HG03520 (cell line): Measurements from ENCODE around the gene BPIFB6.
"Not testable (repeated sequence)": the region's sequence is repeated elsewhere in the genome, so short reads cannot be mapped to it uniquely, and the experiment has no call there.

Experiments used
- ATAC-seq: cut with Tn5 transposase; IDR thresholded peaks from one replicate; pipeline ENCODE4 v1.9.1; 2021; ENCODE audit warnings: mild to moderate bottlenecking, moderate library complexity; ENCODE audit not compliant: unreplicated experiment

The BPIFB6 gene

GRCh38 chr20:33027769-33028751 is 3.4 kb upstream of the BPIFB6 start:
- ATAC-seq = no peak

DNA sequence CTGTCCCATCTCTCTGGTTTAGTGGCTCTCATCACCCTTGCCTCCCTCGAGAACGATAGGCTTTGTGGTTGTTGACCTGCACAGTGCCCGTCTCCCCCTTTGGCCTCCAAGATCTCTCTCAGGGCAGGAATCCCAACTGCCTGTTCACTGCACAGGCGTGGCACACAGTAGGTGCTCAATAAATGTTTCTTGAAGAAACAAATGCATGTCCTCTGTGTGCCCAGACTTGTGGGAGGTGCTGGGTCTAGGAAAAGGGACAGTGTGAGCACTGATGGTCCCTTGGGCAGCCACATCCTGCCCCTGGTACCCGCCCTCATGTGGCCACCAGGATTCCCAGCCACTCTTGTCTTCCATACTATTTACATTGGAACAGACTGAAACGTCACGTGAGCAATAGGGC is 2.6 kb upstream of the BPIFB6 start:
- no peak for ATAC-seq

GRCh38 chr20:33030076-33030475 is 1.4 kb upstream of the BPIFB6 start:
- ATAC-seq = no peak

GRCh38 chr20:33030569-33030968 is 879 bp upstream of the BPIFB6 start:
- ATAC-seq = no peak

DNA sequence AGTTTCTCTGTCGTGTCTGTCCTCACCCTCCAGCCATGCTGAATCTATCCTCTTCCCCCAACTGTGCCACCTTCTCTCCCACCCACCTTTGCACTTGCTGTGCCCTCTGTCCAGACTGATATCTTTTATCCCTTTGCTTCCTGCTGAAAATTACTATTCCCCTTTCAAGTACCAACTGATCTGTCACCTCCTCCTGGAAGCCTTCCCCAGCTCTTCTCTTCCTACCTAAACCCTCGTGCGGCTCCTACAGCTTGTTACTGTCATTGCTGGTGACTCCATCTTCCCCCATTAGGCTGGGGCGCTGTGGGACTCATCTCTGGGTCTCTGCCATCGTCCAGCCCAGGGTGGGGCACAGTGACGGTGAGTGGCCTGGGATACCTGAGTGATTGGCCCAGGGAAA is 1.1 kb downstream of the BPIFB6 start:
- no peak for ATAC-seq

- ATAC-seq = no peak
These were observed 1.9 kb downstream of the BPIFB6 start for GRCh38 chr20:33033381-33033780.

- no peak for ATAC-seq
These were observed 2.7 kb downstream of the BPIFB6 start for GRCh38 chr20:33034115-33034514.

DNA sequence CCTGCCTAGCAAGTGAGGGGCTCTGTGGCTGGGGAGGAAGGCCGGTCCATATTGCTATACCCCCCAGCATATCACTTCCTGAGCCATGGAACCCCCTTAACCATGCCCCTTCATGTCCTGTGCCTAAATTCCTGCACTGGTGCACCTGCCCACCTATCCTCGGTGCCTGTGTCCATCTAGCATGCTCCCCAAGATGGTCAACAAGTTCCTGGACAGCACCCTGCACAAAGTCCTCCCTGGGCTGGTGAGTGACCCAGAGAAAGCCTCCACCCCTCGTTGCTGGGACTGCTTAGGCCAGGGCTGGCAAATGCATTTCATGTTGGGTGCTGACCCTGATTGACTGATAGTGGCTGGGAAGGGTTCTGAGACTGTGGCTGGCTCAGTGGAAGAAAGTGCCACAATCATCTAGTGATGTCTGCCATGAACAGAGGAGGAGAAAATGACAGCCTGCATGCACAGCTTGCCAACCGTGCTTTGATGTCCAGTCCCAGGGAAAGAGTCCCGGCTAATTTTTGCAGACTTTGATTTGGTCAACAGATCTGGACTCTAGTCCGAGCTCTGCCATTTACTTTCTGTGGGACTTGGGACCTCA is 3.5 kb downstream of the BPIFB6 start:
- ATAC-seq = no peak

DNA sequence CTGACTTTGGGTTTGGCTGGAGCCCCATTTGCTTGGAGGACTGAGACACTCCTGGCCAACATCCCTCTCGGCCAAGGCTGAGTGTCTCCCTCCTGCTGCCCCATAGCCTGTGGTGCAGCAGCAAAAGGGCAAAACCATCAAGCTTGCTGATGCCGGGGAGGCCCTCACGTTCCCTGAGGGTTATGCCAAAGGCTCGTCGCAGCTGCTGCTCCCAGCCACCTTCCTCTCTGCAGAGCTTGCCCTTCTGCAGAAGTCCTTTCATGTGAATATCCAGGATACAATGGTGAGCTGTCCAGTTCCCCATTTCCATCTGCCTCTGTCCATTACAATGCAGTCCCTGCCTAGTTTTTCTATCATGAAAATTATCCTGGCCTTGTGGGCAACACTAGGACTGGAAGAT is 6.0 kb downstream of the BPIFB6 start:
- no peak for ATAC-seq

GRCh38 chr20:33038243-33038642 is 6.8 kb downstream of the BPIFB6 start:
- no peak for ATAC-seq

DNA sequence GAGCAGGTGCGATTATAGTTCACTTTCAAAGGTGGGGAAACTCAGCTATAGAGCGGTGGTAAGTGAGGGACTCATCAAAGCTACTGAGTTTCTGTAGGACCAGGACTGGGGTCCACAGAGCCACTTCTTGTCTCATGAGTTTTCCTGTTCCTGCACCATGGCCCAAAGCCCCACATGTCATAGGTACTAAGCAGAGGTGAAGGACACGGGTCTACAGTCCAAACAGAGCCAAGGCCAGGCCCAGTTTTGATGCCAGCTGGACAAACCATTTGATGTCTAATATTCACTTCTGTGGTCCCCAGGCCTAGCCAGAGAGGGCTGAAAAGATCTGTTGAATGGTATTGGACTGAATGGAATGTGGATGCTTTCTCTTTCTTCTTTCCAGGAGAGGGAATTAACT is 11.0 kb downstream of the BPIFB6 start:
- no peak for ATAC-seq

DNA sequence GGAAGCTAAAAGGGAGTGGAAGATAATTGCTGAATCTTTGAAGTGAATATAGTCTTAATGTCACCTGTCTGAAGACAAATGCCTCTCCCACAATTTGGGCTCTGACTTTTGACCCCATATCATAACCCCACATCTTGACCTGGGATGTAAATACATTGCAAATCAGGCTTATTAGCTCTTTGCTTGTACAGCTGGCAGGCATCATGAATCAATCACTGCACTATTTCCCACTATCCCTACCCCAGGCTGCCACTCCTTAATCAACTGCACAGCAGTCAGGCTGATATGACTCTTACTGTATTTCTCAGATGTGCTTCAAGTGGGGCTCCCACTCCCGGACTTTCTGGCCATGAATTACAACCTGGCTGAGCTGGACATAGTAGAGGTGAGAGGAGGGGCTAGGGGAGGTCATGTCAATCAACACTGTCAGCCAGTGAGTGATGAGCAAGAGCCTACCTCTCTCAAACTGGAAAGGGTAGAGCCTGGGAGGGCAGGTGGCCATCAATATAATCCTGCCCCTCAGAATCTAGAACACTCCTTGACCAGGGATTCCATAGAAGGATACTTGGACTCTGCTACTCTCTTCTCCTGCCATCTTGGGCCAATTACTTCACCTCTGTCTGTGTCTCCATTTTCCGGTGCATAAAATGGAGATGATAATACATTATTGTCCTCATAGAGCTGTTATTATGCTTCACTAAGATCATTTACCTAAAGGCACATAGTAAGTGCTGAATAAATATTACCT is 11.7 kb downstream of the BPIFB6 start:
- no peak for ATAC-seq

DNA sequence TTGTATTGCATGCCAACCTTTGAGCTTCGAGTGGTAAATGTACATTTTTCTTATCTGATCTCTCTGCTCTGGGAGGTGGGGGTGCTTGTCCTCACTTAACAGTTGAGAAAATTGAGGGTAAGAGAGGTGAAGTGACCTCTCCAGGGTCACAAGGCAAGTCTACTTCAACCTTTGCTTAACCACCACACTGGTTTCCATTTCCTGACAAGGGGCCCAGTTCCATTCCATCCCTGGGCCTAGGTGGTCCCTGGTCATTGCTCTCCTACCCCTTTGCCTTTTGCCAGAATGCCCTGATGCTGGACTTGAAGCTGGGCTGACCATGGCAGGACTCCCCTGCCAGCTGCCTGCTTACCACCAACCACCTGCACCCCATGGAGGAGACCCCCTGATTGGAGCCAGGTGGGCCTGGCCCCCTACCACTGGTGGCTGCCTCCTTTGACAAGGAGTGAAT is 12.3 kb downstream of the BPIFB6 start:
- ATAC-seq = no peak

DNA sequence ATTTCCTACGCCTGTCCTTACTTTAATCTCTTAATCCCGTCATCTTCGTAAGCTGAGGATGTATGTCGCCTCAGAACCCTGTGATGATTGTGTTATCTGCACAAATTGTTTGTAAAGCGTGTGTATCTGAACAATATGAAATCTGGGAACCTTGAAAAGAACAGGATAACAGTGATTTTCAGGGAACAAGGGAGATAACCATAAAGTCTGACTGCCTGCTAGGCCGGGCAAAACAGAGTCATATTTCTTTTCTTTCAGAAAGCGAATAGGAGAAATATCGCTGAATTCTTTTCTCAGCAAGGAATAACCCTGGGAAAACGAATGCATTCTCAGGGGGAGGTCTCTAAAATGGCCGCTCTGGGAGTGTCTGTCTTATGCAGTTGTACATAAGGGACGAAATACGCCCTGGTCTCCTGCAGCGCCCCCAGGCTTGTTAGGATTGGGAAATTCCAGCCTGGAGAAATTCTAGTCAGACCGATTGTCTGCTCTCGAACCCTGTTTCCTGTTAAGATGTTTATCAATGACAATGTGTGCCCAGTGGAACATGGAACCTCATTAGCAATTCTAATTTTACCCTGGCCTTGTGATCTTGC is 13.8 kb downstream of the BPIFB6 start:
- not testable (repeated sequence) for ATAC-seq

DNA sequence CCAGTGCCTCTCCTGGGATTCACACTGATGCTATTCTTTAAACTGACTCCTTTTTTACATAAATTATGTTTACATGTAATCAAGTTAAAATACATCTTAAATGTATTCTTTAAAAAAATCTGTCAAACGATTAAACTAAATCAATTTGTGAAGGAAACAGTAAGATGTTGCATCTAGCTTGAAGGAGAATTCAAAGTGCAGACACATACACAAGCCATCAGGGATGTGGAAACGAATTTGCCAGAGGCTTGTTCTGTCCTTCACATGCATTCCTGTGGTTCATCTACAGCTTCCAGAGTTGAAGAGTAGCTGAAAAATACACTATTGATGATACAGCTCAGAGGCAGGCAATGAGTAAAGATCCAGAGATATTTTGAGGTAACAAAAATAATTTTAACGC is 15.0 kb downstream of the BPIFB6 start:
- no peak for ATAC-seq

DNA sequence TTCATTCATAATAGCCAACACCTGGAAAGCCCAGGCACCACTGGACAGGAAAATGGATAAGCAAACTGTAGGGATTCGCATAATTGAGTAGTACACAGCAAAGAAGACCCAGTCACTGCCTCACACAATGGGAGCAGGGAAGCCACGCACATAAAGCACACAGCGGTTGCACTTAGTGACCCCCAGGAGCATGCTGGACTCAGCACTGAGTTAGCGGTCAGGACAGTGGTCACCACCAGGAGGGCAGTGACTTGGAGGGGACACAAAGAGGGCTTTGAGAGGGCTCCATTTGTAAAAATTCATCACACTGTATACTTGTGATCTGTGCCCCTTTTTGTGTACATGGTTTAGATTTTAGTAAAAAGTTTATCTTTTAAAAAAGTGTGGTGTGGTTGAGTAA is 19.9 kb downstream of the BPIFB6 start:
- ATAC-seq = no peak

DNA sequence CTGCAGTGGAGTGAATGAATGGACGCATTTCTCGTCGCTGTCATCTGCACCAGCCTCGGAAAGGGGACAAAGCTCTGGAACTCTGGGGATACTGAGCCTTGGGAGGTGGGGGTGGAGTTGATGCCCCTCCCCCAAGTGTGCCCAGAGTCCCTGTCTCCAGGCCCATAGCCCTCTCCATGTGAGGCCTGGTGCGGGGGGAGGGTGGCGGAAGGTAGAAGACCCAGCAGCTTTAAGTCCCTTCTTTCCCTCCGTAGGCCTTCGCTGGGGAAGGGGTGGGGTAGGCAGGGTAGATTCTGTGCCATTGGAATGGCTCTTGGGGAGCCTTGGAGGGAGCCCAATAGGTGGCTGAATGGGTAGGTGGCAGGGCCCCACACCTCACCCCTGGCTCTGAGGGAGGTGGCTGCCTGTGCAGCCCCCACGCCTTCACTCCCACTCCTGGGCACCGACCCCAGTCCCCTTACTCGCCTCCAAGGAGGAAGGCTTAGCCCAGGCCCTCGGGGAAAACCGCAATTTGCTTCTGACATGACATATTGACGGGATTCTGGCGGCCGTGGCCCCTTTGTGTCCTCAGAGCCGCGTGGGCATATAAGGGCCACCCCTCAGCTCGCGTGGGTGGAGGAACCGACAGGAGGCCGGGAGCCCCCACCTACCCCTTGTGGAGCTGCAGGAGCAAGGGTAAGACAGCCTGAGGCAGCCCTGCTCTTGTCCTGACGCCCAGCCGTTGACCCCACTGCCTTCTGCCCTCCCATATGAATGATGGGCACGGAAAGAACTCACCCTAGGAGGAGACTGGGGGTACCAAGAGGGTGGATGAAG is 22.1 kb downstream of the BPIFB6 start, which contains the start of gene BPIFB3:
BPIFB3 (plus strand) TSS at position 613 of the 816 bp plus-strand sequence. CDS start 1,533 bp downstream, outside the sequence.
- no peak for ATAC-seq

DNA sequence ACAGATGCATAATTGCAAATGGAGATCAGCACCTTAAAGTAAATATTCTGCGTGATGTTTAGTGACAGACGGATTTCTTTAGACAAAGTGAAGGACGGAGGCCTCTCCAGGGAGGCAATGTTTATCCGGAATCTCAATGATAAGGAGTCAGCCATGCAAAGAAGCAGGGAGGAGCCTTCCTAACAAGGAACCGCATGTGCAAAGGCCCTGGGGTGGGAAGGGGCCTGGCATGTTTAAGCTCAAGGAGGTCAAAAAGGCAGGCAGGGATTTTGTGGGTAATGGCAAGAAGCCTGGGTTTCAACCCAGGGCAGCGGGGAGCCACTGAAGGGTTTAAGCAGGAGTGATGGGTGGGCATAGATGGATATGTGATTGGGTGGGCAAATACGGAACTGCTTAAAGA is 22.9 kb downstream of the BPIFB6 start:
- no peak for ATAC-seq

DNA sequence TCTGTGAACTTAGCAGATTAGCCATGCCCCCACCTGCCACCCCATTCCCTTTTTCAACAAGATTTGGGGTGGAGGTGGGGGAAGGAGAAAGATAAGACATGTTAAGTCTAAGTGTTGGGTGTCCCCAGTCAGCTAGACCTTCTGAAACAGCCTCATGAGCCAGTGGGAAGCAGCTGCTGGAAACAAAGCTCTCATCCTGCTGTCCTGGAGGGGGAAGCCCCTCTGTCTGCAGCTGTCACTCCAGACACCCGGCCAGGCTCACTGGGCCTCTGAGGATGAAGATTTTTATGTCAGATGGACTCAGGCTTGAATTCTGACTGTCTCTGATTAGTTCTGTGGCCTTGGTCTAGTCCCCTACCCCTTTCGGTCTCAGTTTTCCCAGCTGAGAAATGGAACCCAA is 23.3 kb downstream of the BPIFB6 start:
- no peak for ATAC-seq

- ATAC-seq = no peak
These were observed 27.7 kb downstream of the BPIFB6 start for GRCh38 chr20:33059136-33059535.
